GM19025 (cell line): Measurements from ENCODE around the gene RBM39.
"Not testable (repeated sequence)": the region's sequence is repeated elsewhere in the genome, so short reads cannot be mapped to it uniquely, and the experiment has no call there.

Experiments
- ATAC-seq: cut with Tn5 transposase; IDR thresholded peaks from one replicate; pipeline ENCODE4 v1.9.1; 2021; ENCODE audit warnings: mild to moderate bottlenecking, low read depth, moderate library complexity; ENCODE audit not compliant: unreplicated experiment

The RBM39 gene

DNA sequence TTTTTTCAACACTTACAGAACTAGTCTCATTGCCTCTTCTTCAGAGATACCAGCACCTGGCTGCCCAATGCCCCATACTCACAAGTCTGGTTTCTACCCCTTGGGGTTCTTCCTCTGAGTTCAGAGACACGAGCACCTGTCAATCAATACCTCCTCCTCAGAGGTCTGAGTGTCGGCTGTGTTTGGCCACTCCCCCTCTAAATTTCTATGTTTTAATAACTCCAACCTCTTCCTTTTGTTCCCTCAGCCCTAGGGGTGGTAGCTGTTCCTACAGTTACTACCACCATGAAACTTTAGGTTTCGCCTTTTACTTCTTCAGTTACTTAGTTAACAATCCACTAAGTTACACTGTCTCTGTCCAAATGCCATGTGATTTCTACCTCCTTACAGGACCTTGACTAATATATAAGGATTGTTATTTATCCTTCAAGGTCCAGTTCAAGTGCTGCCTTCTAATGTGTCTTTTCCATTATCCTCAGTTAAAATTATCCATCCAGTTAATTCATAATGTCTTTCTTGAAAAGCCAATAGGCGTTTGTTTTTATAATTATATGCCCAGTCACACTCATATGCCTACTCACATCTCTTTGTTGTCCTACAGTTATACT is 15.1 kb upstream of the RBM39 start:
- ATAC-seq = no peak

DNA sequence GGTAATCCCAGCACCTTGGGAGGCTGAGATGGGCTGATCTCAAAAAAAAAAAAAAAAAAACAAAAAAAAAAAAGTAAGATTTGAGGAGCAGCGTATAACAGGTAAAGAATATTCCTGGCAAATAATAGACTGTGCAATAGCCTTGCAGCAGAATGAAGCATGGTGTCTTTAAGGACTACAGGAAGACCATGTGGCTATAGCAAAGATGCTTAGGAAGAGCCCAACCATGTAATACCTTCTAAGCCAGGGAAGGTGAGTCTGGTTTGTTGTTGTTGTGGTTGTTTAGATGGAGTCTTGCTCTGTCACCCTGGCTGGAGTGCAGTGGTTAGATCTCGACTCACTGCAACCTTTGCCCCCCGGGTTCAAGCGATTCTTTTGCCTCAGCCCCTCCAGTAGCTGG is 14.3 kb upstream of the RBM39 start:
- no peak for ATAC-seq

DNA sequence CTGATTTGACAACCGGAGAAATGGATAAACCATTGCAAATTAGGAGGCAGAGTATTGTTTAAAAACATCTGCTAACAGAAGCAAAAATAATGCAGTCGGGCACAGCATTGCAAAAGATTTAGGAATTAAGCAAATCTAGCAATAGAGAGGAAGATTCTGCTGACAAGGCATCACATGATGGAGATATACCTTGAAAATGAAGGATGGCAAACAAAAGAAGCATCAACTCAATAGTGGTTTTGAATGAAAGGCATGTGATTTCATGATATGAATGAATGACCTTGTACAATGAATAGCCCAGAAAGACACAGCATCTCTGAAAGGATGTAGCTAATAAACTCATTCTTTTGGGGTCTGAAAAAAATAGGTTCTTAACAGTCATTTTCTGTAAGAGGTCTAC is 8.6 kb upstream of the RBM39 start:
- no peak for ATAC-seq

DNA sequence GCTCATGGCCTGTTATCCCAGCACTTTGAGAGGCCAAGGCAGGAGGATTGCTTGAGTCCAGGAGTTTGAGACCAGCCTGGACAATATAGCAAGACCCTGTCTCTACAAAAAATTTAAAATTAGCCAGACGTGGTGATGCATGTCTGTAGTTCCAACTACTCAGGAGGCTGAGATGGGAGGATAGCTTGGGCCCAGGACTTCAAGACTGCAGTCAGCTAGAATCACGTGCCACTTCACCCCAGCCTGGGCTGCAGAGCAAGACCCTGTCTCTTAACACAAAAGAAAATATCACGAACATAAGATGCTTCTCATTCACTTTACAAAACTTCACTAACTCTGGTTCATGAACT is 2.4 kb upstream of the RBM39 start:
- not testable (repeated sequence) for ATAC-seq

DNA sequence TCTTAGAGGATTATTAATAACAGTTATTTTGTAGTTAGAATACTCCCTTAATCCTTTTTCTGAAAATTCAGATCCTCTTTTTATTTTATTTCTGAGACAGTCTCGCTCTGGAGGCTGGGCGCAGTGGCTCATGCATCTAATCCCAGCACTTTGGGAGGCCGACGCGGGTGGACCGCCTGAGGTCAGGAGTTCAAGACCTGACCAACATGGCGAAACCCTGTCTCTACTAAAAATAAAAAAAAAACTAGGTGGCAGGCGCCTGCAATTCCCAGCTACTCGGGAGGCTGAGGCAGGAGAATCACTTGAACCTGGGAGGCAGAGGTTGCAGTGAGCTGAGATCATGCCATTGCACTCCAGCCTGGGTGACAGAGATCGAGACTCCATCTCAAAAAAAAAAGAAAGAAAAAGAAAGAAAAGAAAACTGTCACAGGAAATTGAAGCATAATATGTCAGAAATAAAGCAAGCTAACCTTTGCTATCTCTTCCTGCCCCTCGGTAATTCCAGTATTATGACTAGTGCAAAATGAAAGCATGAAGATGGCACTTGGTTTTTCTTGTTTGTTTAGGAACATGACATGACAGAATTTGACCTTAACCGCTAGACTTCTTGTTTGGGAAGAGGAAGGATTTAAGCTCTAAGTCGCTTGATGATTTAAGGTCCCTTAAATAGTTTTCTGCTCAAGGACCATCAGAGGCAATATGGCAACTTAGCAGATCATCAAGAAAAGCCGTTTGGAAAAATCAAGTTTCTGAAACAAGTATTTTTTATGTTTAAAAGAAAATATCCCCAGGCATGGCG is 1.8 kb upstream of the RBM39 start:
- ATAC-seq = no peak

DNA sequence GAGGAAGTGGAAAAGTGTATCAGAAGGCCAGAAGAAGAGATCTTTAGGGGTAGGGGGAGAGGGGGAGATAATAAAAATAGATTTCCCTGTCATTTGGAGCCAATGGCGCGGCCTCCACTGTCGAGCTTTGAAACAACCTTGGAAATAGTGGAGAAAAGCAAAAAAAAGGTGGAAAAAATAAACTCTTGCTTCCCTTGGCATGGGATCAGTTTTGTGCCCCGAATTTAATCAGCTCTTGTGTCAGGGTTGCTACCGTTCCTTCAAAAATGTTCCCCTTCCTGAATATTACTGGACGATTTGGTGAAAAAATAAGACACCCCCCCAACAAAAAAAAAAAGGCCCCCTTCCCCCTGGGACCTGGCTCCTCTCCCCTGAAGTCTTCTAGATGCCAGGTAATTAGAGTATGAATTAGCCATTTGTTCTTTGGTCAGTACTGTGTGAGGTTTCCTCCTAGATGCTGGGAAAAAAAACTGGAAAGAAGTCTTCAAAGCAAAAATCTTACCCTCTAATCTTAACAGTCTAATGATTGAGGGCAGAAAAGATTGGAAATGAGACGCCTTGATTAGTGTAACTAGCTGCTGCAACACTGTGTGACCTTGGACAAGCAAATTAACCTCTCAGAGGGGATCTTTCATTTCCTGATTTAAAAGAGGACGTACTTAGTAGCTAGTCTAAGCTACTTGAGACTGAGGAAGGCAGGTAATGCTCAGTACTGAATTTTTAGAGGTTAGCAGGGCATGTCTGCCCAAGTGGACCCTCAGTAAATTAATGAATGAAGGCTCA is 872 bp upstream of the RBM39 start:
- no peak for ATAC-seq

DNA sequence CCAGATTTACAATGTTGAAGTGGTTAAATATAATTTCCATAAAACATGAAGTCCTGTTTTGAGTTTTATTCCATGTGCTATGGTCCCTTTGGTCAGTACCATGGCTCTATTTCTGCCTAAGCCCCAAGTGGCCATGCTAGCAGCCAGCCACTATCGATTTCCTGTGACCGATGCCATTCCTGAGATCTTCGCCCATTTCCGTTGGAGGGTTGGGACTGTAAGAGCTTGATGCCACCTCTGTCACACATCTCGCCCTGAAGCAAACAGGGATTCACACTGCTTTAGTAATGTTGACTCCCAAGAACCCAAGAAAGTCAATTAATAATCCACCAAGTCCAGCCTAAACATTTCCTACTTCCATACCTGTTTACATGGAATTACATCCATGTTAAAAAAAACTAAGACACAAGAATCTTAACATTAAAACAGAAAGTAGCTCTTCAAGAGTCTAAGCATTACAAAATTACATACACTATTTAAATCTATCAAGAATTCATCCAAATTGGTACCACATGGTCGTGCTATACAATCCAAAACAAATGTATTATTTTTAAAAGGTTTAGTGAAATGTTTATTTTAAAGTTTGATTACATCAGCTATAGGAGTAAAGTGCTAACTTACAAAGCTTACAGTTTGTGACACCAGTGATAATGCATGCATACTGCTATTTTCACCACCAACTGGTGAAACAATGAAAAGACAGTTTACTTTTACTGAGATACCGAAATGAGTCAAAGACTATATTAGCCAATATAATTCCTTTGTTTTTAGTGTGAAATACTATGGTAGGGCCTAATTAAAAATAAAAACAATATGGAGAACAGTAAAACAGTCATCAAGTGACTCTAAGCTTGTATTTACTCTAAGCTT is 2.5 kb downstream of the RBM39 start:
- no peak for ATAC-seq

DNA sequence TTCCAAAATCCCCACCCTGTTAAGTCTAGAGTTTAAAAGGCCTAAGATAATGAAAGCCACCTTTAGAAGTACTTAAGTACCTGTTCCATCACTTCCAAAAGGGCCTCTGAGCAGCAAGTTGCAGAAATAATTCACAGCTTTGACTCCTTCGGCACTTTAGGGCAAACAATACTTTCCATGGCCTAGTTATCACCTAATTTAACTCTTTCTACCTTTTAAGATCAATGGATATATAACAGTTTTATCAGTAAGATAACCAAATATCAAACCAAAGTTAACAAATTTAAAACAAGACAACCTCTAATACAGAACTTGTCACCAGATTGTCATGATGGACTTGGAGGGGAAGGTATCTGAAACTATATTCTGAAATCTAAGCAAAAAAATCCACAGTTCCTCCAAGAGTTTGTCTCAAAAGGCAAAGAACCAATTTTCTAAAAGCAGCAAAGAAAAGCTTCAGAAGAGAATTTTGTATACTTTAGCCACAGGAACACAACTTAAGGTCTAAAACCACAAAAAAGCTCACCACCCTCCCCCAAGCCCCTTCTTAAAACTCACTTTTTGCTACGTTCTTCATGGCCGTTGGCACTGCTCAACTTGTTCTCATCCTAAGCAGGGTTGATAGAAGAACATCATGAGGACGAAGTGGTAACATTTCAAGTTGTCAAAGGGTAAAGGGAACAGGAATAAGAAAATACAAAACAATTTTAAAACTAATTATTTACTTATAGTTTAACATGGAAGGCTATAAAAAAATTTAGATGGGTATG is 3.5 kb downstream of the RBM39 start:
- ATAC-seq = no peak

DNA sequence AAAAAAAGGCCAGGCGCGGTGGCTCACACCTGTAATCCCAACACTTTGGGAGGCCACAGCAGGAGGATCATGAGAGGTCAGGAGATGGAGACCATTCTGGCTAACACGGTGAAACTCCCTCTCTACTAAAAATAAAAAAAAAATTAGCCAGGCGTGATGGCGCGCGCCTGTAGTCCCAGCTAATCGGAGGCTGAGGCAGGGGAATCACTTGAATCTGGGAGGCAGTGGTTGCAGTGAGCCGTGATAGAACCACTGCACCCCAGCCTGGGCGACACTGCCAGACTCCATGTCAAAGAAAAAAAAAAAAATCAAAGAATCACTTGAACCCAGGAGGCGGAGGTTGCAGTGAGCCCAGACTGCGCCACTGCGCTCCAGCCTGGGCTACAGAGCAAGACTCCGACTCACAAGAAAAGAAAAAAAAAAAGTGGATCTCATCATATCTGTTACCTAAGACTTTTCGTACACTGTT is 4.2 kb downstream of the RBM39 start:
- no peak for ATAC-seq

DNA sequence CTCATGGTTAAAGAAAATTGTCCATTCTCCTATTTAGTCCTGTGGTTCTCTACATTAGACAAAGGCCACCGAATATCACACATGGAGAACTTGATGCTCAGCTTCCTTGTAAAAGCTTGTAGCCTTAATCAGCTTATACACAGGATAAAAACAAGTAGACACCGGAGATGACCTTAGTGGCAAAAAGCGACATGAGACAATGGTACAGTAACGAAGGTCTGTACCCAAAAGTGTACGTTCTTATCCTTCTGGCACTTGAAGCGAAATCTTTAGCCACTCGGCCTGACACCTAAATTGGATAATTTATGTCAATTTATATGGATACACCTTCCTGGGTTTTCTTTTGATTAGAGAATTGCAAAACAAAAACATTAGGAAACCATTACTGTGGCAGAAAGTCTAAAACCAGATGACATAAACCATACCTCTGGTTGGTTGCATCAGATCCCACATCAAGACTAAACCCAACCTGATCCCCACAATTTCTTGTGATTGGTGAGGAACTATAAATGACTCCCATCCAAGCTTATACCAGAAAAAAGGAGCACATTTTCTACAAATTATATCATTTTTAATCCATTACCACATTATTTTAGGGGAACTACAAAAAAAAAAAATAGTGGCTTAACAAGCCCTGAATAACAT is 6.1 kb downstream of the RBM39 start:
- ATAC-seq = no peak

DNA sequence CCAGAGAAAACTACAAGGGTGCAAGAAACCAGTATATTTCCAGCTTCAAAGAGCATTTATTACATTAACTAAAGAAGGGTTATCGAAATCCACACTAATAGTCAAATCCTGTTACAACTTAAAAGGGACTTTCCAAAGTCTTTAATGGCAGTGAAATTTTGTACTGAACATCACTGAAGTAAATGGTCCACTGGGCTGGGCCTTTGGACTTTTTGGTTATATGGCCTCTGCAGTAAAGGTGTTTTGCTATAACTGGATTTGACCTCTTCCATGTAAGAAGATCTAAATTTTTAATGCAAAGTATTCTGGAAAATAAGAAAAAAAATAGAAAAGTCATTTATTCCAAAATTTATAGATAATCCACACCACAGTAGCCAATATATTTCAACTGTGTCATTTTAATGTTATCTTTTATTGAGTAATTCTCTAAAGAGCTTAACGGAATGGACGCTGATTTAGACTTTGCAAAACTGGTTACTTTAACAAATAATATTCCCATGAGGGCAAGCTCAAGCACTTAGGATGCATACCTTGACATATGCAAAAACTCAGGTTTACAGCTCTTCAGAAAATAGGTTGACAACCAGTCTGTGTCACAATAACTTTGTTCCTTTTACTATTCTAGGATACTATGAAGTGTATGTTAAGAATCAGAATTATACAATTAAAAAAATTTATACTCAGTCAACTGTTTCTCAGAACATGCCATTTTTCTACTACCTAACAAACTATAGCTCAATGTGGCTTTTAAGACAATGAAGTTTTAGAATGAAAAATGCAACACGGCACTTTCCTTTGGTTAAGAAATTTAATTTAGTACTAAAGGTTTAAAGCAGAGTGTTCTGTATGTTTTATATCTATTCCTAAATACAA is 7.0 kb downstream of the RBM39 start:
- no peak for ATAC-seq

DNA sequence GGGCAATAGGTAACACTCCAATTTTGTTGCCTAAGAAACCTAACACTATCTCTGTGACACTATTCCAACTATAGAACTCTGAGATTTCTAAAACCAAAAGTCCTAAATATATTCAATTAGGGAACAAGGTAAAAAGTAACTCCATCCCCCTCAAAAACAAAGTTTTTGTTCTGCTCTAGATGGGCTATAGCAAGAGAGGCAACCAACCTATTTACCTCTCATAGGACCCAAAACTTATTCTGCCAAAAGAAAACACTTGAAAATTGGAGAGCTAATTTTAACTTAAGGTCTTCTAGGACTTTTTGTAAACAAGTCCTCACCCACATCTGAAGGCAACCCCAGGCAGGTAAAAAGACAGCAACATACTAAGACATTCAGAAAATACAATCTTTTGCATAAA is 7.7 kb downstream of the RBM39 start:
- ATAC-seq = no peak

DNA sequence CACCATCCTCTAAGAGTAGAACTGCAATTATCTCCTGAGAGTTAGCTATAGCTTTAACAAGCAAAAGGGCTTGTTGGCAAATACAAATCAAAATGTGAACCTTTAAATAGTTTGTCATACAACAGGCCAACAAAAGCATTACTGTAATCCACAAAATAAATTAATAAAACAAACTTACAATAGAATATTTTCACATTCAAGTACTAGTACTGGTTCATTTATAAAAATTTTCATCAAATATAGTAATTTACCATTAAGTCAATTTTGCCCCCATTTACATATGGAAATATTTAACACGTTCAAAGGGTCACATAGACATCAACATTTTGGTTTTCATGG is 9.4 kb downstream of the RBM39 start:
- no peak for ATAC-seq

DNA sequence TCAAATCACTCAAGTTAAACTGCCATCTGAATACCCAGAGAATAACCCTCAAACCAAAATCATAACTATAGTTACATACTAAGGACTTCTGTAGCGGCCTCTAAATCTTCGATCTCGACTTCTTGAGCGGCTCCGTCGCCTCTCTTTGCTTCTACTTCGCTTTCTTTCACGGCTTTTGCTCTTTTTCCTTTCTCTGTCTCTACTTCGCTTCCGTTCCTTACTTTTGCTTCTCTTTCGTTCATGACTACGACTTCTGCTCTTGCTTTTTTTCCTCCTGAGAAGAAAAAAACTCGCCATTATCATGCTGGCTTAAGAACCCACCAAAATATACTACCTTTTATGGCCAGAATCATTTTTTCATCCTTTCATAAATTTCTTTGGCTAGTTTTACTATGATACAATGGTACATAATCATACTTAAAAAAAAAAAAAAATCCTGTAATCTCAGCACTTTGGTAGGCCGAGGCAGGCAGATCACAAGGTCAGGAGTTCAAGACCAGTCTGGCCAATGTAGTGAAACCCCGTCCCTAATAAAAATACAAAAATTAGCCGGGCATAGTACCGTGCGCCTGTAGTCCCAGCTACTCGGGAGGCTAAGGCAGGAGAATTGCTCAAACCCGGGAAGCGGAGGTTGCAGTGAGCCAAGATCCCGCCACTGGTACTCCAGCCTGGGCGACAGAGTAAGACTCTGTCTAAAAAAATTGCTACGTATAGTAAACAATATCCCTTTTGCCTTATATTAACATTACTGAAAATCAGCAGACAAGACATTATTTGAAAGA is 10.0 kb downstream of the RBM39 start:
- no peak for ATAC-seq

DNA sequence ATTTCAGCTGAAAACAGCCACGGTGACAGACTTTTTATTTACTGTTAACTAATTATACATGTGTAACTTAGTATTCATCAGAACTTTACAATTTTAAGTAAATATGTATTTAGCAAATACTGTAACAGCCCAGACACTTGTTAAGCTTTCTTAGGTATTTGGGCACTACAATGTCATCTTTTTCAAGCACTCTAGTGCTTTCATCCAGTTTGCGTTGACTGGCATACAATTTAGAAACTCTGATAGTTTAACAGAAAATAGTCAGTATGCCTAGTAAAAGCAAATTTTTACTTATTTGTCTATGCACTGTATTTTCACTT is 10.6 kb downstream of the RBM39 start:
- no peak for ATAC-seq

DNA sequence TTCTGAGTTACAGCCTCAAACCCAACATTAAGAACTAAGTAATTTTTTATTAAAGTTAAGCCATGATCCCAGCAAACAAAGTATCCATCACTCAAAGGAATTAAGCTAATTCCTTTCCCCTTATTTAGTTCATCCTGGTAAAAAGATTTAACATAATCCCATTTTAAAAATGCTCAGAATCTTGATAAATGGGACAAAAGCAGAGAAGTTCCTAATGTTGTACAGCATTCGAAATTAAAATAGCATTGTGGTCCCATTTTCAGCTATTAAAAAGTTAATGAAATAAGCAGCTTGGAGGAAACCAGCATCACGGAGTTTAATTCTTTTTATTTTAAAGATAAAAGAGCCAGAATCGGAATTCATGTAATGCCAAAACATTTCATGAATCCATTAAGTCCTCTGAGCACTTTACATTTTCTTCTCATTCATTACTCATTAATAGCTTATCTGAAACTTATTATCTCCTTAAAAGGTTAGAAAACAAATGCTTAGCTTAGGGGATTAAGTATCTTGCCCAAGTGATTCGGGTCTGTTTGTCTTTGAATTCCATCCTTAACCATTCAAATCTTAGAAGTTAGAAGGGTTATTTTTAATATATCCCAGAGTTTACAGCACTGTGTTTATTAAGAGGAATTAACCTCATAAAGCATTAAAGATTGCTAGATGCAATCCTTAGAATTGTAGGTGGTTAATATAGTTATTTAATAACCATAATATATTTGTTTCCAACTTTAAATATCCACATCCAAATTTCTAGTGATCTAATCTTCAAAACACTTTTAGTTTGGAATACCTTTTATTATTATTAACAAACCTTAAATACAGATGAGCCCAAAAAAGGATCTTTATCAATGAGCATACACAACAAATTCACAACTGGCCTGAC is 11.2 kb downstream of the RBM39 start:
- no peak for ATAC-seq
